CD1c-positive myeloid dendritic cell (primary cell): ENCODE measurements around the gene MRPS34.
"Not testable (repeated sequence)": the region's sequence is repeated elsewhere in the genome, so short reads cannot be mapped to it uniquely, and the experiment has no call there.

Experiments
- DNase-seq: peaks from one replicate; pipeline ENCODE4 v3.0.0-alpha.2; 2016; ENCODE audit errors: extremely low spot score

The MRPS34 gene

GRCh38 chr16:1772908-1773702, at the start of gene MRPS34:
MRPS34 (minus strand) TSS chr16:1773134; CDS start chr16:1773119, 15 bp downstream.
- peak; percentile 90 for DNase-seq

GRCh38 chr16:1821861-1822611, 49.1 kb upstream of the MRPS34 start:
- DNase-seq: no peak

DNA sequence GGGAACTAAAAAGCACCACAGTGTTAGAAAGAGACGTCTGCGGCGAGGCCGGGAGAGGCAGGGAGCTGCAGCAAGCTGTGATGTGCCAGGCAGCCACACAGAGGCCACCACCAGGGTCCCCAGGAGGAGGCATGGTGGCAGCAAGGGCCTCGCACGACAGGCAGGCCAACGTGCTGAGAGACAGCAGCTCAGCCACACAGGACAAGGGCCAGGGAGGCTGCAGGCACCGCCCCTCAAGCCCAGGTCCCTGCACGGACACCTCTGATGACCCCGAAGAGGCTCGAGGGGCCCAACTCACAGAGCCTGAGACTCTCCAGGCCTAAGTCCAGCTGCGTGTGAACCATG, 48.0 kb upstream of the MRPS34 start:
- DNase-seq: no peak

GRCh38 chr16:1820096-1820945, 47.4 kb upstream of the MRPS34 start:
- DNase-seq: no peak

DNA sequence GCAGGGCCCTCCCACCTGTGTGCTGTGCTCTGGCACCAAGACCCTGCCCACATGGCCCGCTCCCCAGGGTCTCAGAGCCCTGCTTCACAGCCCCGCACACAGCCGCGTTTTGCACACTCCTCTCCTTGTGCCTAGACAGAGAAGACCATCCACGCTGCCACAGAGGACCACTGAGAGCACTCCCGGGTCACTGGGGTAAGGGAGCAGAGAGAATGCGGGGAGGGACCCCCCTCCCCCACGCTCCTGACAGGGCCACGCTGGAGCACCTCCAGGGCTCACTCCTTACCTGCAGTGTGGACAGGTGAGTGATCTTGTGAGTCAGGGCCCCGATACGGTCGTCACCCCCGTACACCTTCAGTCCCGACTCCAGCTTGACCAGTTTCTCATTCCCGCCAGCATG, 46.7 kb upstream of the MRPS34 start:
- DNase-seq: no peak

GRCh38 chr16:1818873-1819525, 46.1 kb upstream of the MRPS34 start:
- no peak for DNase-seq

GRCh38 chr16:1818204-1818872, 45.4 kb upstream of the MRPS34 start:
- no peak for DNase-seq

GRCh38 chr16:1817716-1818115, 44.8 kb upstream of the MRPS34 start:
- no peak for DNase-seq

DNA sequence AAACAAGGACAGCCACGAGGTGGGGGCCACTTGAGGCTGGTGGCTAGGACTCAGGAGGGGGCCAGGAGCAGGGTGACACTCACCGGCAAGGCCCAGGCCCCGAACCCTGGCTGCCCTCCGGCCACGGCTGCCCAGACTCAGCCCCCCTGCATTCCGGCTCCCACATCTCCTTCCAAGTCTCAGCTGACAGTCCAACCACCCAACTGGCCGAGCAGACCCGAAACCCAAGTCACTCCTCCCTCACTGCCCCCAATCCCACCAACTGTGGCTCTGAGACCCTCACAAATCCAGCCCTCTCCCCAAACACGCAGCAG, 44.3 kb upstream of the MRPS34 start:
- DNase-seq: no peak

DNA sequence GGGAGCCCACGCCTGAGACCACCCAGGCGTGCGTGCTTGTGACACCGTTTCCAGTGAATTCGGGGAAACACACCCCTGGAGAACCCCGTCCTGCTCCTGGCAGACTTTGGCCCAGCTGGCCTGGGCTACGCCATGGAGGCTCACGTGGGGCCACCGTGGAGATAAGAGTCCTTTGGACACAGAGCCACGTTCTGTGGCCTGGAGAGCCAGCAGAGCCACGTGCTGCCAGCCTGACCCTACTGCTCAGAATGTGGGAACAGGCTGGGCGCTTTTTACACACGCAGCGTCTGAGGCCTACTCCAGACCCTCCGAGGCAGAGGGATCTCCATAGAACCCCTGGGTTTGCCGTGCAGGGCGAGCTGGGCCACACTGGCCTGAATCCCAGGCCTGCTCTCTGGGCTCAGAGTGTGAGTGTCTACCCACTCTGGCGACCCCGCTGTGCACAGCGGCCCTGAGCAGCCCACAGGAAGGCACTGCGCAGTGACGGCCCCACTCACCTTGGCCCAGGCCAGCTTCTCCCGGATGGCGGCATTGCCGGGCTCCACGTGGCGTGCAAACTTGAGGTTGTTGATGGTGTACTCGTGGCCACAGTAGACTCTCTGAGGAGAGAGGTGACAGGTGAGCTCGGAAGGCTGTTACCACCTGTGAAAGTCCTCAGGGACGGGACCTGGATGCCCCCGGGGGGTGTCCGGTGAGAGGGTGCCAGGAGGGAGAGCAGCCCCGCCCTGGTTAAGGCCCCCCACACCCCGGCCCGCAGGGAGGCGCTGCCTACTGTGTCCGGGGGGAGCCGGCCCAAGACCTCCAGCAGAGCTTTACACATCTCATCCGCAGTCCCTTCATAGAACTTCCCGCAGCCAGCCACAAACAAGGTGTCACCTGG, 43.7 kb upstream of the MRPS34 start:
- no peak for DNase-seq

DNA sequence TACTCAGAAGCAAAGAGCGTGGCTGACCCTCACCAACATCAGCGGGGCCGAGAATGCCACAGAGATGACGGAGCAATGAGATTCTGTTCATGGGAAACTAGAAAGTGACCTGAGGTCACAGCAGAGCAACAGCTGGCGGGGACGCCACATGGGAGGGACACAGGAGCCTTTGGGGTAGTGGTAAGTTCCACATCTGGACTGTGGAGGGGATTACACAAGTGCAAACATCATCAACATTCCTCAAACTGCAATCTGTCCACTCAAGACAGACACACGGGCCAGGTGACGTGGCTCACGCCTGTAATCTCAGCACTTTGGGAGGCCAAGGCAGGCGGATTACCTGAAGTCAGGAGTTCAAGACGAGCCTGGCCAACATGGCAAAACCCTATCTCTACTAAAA, 42.5 kb upstream of the MRPS34 start:
- DNase-seq: no peak

- peak; percentile 70 for DNase-seq
Observed at GRCh38 chr16:1812732-1813163, 39.8 kb upstream of the MRPS34 start.

- DNase-seq: no peak
Observed at GRCh38 chr16:1810536-1810935, 37.6 kb upstream of the MRPS34 start.

DNA sequence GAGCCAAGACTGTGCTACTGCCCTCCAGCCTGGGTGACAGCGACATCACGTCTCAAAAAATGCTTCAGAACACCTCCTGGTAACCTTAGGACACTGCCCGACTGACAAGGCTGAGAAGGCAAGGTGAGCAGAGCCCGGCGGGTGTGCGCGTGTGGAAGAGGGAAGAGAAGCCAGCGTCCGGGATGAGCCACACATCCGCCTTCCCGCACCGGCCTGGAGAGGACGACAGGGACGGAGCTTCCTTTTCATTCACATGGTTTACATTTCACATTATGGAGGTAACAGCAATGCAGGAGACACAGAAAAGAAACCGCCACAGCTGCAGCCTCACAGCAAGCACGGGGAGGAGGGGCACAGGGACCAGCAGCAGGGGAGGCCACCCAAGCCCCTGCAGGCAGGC, 37.2 kb upstream of the MRPS34 start:
- no peak for DNase-seq

GRCh38 chr16:1809281-1809801, 36.4 kb upstream of the MRPS34 start:
- no peak for DNase-seq

DNA sequence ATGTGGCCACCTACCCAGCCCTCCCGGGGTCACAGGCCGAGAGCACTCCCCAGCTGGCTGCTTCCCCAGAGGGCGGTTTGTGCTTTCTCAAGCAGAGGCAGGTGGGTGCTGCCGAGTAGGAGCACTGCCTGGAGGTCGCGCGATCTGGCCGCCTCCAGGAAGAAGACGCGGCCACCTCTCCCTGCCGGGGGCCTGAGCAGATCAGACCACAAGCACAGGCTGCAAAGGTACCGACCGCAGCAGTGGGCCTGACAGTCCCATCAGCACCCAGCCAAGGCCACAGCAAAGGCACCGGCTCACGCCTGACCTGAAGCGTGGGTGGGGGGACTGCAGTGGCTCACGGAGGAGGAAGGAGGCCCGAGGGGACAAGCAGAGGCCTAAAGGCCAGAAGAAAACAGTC, 35.8 kb upstream of the MRPS34 start:
- no peak for DNase-seq

GRCh38 chr16:1807626-1808025, 34.7 kb upstream of the MRPS34 start:
- DNase-seq: no peak

DNA sequence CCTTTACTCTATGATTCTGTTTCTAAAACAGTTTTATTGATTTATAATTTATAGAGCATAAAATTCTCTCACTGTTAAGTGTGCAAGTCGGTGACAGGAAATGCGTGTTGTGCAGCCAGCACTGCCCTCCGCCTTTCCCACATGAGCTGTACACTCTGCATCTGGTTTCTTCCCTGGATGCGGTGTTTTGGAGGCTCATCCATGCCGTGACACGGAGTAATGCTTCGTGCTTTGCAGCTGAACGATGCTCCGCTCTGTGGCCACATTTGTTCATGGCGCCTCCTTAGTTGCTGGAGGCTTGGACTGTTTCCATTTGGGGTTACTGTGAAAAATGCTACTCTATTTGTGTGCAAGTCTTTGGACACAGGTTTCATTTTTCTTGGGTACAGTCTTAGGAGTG, 27.8 kb upstream of the MRPS34 start:
- DNase-seq: no peak

DNA sequence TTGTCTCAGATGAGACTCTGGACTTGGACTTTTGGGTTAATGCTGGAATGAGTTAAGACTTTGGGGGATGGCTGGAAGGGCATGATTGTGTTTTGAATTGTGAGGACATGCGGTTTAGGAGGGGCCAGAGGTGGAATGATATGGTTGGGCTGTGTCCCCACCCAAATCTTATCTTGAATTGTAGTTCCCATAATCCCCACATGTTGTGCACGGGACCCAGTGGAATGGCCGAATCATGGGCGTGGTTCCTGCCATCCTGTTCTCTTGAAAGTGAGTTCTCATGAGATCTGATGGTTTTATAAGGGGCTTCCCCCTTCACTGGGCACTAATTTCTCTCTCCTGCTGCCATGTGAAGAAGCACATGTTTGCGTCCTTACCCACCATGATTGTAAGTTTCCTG, 26.3 kb upstream of the MRPS34 start:
- not testable (repeated sequence) for DNase-seq
